ENCODE results near the gene LIF.

DNA sequence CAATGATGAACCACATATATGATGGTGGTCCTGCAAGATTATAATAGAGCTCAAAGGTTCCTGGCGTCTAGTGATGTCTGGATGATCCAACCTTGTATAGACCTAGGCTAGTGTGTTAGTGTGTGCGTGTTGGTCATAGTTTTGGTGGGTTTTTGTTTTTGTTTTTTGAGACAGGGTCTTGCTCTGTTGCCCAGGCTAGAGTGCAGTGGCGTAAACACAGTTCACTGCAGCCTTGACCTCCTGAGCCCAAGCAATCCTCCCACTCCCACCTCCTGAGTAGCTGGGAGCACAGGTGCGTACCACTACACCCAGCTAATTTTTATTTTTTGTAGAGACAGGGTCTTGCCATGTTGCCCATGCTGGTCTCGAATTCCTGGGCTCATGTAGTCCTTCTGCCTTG, 33.4 kb upstream of the LIF start:
- TF ChIP-seq, protein P1, sequence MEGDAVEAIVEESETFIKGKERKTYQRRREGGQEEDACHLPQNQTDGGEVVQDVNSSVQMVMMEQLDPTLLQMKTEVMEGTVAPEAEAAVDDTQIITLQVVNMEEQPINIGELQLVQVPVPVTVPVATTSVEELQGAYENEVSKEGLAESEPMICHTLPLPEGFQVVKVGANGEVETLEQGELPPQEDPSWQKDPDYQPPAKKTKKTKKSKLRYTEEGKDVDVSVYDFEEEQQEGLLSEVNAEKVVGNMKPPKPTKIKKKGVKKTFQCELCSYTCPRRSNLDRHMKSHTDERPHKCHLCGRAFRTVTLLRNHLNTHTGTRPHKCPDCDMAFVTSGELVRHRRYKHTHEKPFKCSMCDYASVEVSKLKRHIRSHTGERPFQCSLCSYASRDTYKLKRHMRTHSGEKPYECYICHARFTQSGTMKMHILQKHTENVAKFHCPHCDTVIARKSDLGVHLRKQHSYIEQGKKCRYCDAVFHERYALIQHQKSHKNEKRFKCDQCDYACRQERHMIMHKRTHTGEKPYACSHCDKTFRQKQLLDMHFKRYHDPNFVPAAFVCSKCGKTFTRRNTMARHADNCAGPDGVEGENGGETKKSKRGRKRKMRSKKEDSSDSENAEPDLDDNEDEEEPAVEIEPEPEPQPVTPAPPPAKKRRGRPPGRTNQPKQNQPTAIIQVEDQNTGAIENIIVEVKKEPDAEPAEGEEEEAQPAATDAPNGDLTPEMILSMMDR (IDR thresholded peaks at IDR 0.05): no peak
- no peak for TF ChIP-seq POLR2A (IDR thresholded peaks at IDR 0.05)
- TF ChIP-seq EP300 (IDR thresholded peaks at IDR 0.05): no peak

Data from tibial nerve (tissue), 4 donors.